K562 (cell line): Measurements from ENCODE around the gene CSTPP1. TPM values are rescaled to one million over a fixed set of nuclear protein-coding genes. Genes with fewer than 3 reads are reported as not detected.

Experiments used
- ARID1B ChIP-seq: fragments of 450-650 bp; IDR thresholded peaks from 2 replicates; pipeline ENCODE4 v1.6.1; 2016; ENCODE audit warnings: antibody characterized with exemption, mild to moderate bottlenecking, inconsistent platforms
- ETV5 ChIP-seq: sonication (generic); formaldehyde crosslinking; IDR thresholded peaks from 2 replicates; pipeline ENCODE4 v1.4.0; 2020; ENCODE audit warnings: low read depth, mild to moderate bottlenecking, missing genetic modification reagents
- FOSL1 ChIP-seq: fragments of 200-800 bp; sonication (Bioruptor generic); conservative IDR thresholded peaks from 2 replicates; pipeline ENCODE4 v1.6.1; 2016; ENCODE audit warnings: missing genetic modification characterization, missing compliant biosample characterization
- GABPA ChIP-seq: fragments of 200-800 bp; sonication (Bioruptor generic); conservative IDR thresholded peaks from 2 replicates; pipeline ENCODE4 v1.6.1; 2016; ENCODE audit warnings: low read depth, missing genetic modification characterization, missing compliant biosample characterization
- HMG20A ChIP-seq: fragments of 450-650 bp; formaldehyde crosslinking; conservative IDR thresholded peaks from 2 replicates; pipeline ENCODE4 v1.4.0; 2020; ENCODE audit warnings: mild to moderate bottlenecking, mixed read lengths
- JUND ChIP-seq, 2 experiments: IDR thresholded peaks; 2 replicates in 1 of 2; 3 replicates in 1 of 2; pipeline ENCODE4 v1.6.1; 2011; ENCODE audit warnings: borderline replicate concordance in 2 of 2, low read depth in 2 of 2, low read length in 2 of 2, improper control_type of control experiment in 1 of 2, missing biosample characterization in 1 of 2, missing genetic modification characterization in 1 of 2, missing genetic modification reagents in 1 of 2
- LEF1 ChIP-seq: fragments of 450-650 bp; IDR thresholded peaks from 2 replicates; pipeline ENCODE4 v1.6.1; 2016; ENCODE audit warnings: mild to moderate bottlenecking
- MCM3 ChIP-seq: fragments of 450-650 bp; IDR thresholded peaks from 2 replicates; pipeline ENCODE4 v1.6.1; 2016
- SAP30 ChIP-seq: fragments of 200-600 bp; sonication (generic); IDR thresholded peaks from 2 replicates; pipeline ENCODE4 v1.6.1; 2012; ENCODE audit warnings: borderline replicate concordance, low read depth, mild to moderate bottlenecking, moderate library complexity, low read length, control low read depth, inconsistent platforms; ENCODE audit not compliant: insufficient read depth, poor library complexity, severe bottlenecking
- SMAD1 ChIP-seq: fragments of 150-350 bp; IDR thresholded peaks from 2 replicates; pipeline ENCODE4 v1.6.1; 2014; ENCODE audit warnings: low read length, low read depth; ENCODE audit not compliant: partially characterized antibody
- ZBTB11 ChIP-seq, 3 experiments: fragments of 200-800 bp in 1 of 3; fragments of 250-450 bp in 1 of 3; fragments of 450-650 bp in 1 of 3; sonication (Bioruptor Pico) in 1 of 3; sonication (Bioruptor generic) in 1 of 3; formaldehyde crosslinking in 1 of 3; IDR thresholded peaks; 2 replicates each; pipeline versions ENCODE4 v1.6.1 to v1.8.0; 2016 to 2022; ENCODE audit warnings: mild to moderate bottlenecking in 2 of 3, missing genetic modification characterization in 2 of 3, missing compliant biosample characterization in 1 of 3, moderate library complexity in 1 of 3
- ZNF134 ChIP-seq: fragments of 250-450 bp; sonication (Bioruptor Pico); conservative IDR thresholded peaks from 2 replicates; pipeline ENCODE4 v1.4.0; 2020
- ZNF140 ChIP-seq: fragments of 250-450 bp; sonication (Bioruptor Pico); IDR thresholded peaks from 2 replicates; pipeline ENCODE4 v1.8.0; 2021; ENCODE audit warnings: moderate library complexity, mild to moderate bottlenecking, inconsistent platforms
- polyA plus RNA-seq, 8 experiments: library from polyadenylated mRNA; depleted of rRNA in 4 of 8; stranded (reverse) in 5 of 8; unstranded in 3 of 8; fragments of >200 nt; fragmentation: Nextera tagmentation in 2 of 8; fragmentation: Illumina TruSeq in 1 of 8; extraction: Ambion mirVana in 2 of 8; extraction: Trizol in 1 of 8; gene quantifications; 2 replicates each; pipeline versions ENCODE4 v1.2.1 to v1.2.3, GENCODE V29; 2011 to 2014; ENCODE audit warnings: inconsistent platforms in 1 of 8, missing spikeins in 1 of 8
- total RNA-seq, 7 experiments: library from RNA; depleted of rRNA in 6 of 7; stranded (reverse); fragments of >200 nt in 6 of 7; fragmentation: Illumina TruSeq in 2 of 7; extraction: Trizol in 2 of 7; gene quantifications; 2 replicates each; pipeline versions ENCODE4 v1.2.1 to v1.2.3, GENCODE V29; 2011 to 2021; ENCODE audit warnings: low replicate concordance in 1 of 7
- TF ChIP-seq, protein P1 (sequence below): IDR thresholded peaks from 2 replicates; pipeline ENCODE4 v1.6.1; 2011; ENCODE audit warnings: borderline replicate concordance, low read depth, mild to moderate bottlenecking, moderate library complexity, low read length; ENCODE audit not compliant: insufficient read depth, poor library complexity, severe bottlenecking

The CSTPP1 gene
- total and polyA plus RNA-seq, 9 of the 15 experiments (the other 6 are each of a cell fraction or from before 2014, with no cell fraction given) = 6.5 to 17.8 (median 9.2) TPM

- TF ChIP-seq ARID1B (peak; percentile 53), SAP30 (peak; percentile 93), ZNF140 (CRISPR knock-in tag) (no peak), SMAD1 (peak; percentile 18), HMG20A (CRISPR knock-in tag) (no peak), GABPA (tag) (peak; percentile 19; the same call in 1 of the 2 replicates), MCM3 (no peak), ETV5 (CRISPR knock-in tag) (0 out of 2 replicates have a peak, but pooled peaks have one; percentile 25), LEF1 (0 out of 2 replicates have a peak, but pooled peaks have one; percentile 33), JUND (IDR thresholded peaks at IDR 0.05; ENCODE audit: borderline replicate concordance, low read depth, low read length) (no peak; the same call in 1 of the 2 replicates), JUND (tag; IDR thresholded peaks at IDR 0.05; ENCODE audit: borderline replicate concordance, low read depth, low read length) (0 out of 3 replicates have a peak, but pooled peaks have one; percentile 27), FOSL1 (tag) (peak; percentile 51), ZNF134 (CRISPR knock-in tag) (0 out of 2 replicates have a peak, but pooled peaks have one; percentile 5), ZBTB11 (CRISPR knock-in tag; IDR thresholded peaks at IDR 0.05) (peak in 1 of 3 experiments; percentile 49; a peak in 1 of 6 replicates)
- TF ChIP-seq, protein P1, sequence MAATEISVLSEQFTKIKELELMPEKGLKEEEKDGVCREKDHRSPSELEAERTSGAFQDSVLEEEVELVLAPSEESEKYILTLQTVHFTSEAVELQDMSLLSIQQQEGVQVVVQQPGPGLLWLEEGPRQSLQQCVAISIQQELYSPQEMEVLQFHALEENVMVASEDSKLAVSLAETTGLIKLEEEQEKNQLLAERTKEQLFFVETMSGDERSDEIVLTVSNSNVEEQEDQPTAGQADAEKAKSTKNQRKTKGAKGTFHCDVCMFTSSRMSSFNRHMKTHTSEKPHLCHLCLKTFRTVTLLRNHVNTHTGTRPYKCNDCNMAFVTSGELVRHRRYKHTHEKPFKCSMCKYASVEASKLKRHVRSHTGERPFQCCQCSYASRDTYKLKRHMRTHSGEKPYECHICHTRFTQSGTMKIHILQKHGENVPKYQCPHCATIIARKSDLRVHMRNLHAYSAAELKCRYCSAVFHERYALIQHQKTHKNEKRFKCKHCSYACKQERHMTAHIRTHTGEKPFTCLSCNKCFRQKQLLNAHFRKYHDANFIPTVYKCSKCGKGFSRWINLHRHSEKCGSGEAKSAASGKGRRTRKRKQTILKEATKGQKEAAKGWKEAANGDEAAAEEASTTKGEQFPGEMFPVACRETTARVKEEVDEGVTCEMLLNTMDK = peak; percentile 52
Measured at GRCh38 chr11:47177229-47177845, 240.8 kb downstream of the CSTPP1 start (continued).
